Measurements from ENCODE around the gene PCK1. TPM values are rescaled to one million over a fixed set of nuclear protein-coding genes. Genes with fewer than 3 reads are reported as not detected.

PCK1 gene
- total and polyA plus RNA-seq, 4 donors: 8.9 to 532 (median 314) TPM

- Histone ChIP-seq H3K27ac (ENCODE audit: low read depth in 1 of 2, low read length in 2 of 2) (no peak overlapping the region), H3K9ac (ENCODE audit: low read depth in 1 of 2, low read length in 2 of 2) (no peak overlapping the region), H3K27me3 (ENCODE audit: control insufficient read depth in 4 of 4, insufficient read depth in 4 of 4, low read length in 3 of 4) (peaks cover 0 to 3% (median 0%) of the 10 kb centered on the region in 4 donors), H3K4me1 (ENCODE audit: control insufficient read depth in 4 of 4, insufficient read depth in 4 of 4, low read length in 3 of 4) (peaks cover 0 to 2% (median 1%) of the 10 kb centered on the region in 4 donors), H3K4me3 (ENCODE audit: low read depth in 1 of 3, low read length in 3 of 3) (no peak overlapping the region), H3K36me3 (ENCODE audit: control insufficient read depth in 4 of 4, insufficient read depth in 3 of 4, low read depth in 1 of 4, low read length in 3 of 4) (no peaks in the 10 kb centered on the region), H3K9me3 (ENCODE audit: control insufficient read depth in 4 of 4, low read length in 3 of 4) (no peaks in the 10 kb centered on the region)
- no peak for DNase-seq (ENCODE audit: low spot score)
- WGBS: 95% methylated on average over 5 of the region's 5 CpGs
- TF ChIP-seq JUND (IDR thresholded peaks at IDR 0.05) (no peak), FOXA2 (IDR thresholded peaks at IDR 0.05) (no peak), ATF3 (IDR thresholded peaks at IDR 0.05) (no peak), RAD21 (IDR thresholded peaks at IDR 0.05) (no peak), FOXA1 (IDR thresholded peaks at IDR 0.05) (no peak), RXRA (IDR thresholded peaks at IDR 0.05) (no peak), REST (IDR thresholded peaks at IDR 0.05) (no peak)
Measured at GRCh38 chr20:57601737-57602136, 40.8 kb downstream of the PCK1 start.

GRCh38 chr20:57603120-57603519, 42.2 kb downstream of the PCK1 start:
- WGBS: 92% methylated on average over 10 of the region's 10 CpGs
- no peak overlapping the region for H3K9ac ChIP-seq (ENCODE audit: low read depth in 1 of 2, low read length in 2 of 2)
- no peaks in the 10 kb centered on the region for H3K4me1 ChIP-seq (ENCODE audit: control insufficient read depth in 4 of 4, insufficient read depth in 4 of 4, low read length in 3 of 4)
- H3K4me3 ChIP-seq (ENCODE audit: low read depth in 1 of 3, low read length in 3 of 3): no peak overlapping the region
- H3K27me3 ChIP-seq (ENCODE audit: control insufficient read depth in 4 of 4, insufficient read depth in 4 of 4, low read length in 3 of 4): peaks cover 0 to 3% (median 0%) of the 10 kb centered on the region in 4 donors
- no peaks in the 10 kb centered on the region for H3K9me3 ChIP-seq (ENCODE audit: control insufficient read depth in 4 of 4, low read length in 3 of 4)
- no peaks in the 10 kb centered on the region for H3K36me3 ChIP-seq (ENCODE audit: control insufficient read depth in 4 of 4, insufficient read depth in 3 of 4, low read depth in 1 of 4, low read length in 3 of 4)
- no peak overlapping the region for H3K27ac ChIP-seq (ENCODE audit: low read depth in 1 of 2, low read length in 2 of 2)
- DNase-seq (ENCODE audit: low spot score): no peak
- no peak for TF ChIP-seq YY1 (IDR thresholded peaks at IDR 0.05)
- no peak for TF ChIP-seq NR2F2 (IDR thresholded peaks at IDR 0.05)
- TF ChIP-seq HNF4A (conservative IDR thresholded peaks at IDR 0.05): no peak
- TF ChIP-seq CTCF (IDR thresholded peaks at IDR 0.05; ENCODE audit: low read depth, low read length, missing input control): no peak
- no peak for TF ChIP-seq SP1 (IDR thresholded peaks at IDR 0.05)
- TF ChIP-seq ZBTB33 (IDR thresholded peaks at IDR 0.05): no peak
- TF ChIP-seq RXRA (IDR thresholded peaks at IDR 0.05): no peak
- TF ChIP-seq MAX (IDR thresholded peaks at IDR 0.05): no peak
- TF ChIP-seq EGR1 (IDR thresholded peaks at IDR 0.05; ENCODE audit: low read depth in 2 of 2): no peak
- no peak for TF ChIP-seq REST (IDR thresholded peaks at IDR 0.05)
- TF ChIP-seq FOXA1 (IDR thresholded peaks at IDR 0.05): no peak
- TF ChIP-seq RAD21 (IDR thresholded peaks at IDR 0.05): no peak
- no peak for TF ChIP-seq FOXA2 (IDR thresholded peaks at IDR 0.05)
- TF ChIP-seq GABPA (IDR thresholded peaks at IDR 0.05 in 1 of 2, conservative IDR thresholded peaks at IDR 0.05 in 1 of 2): no peak
- no peak for TF ChIP-seq HNF4G (IDR thresholded peaks at IDR 0.05)
- TF ChIP-seq TAF1 (conservative IDR thresholded peaks at IDR 0.05): no peak
- TF ChIP-seq JUND (IDR thresholded peaks at IDR 0.05): no peak
- TF ChIP-seq ATF3 (IDR thresholded peaks at IDR 0.05): no peak
